Neural cell (in vitro differentiated cells): Measurements from ENCODE around the gene CYB561A3. TPM values are rescaled to one million over a fixed set of nuclear protein-coding genes. Genes with fewer than 3 reads are reported as not detected.
"Not testable (repeated sequence)": the region's sequence is repeated elsewhere in the genome, so short reads cannot be mapped to it uniquely, and the experiment has no call there.

ENCODE experiments used
- H2AFZ ChIP-seq: fragments of 200-600, 300-800 bp; sonication (generic), shearing (Covaris generic); 2 replicates; pipeline ENCODE4 v1.6.0; 2014; ENCODE audit warnings: low read depth, mild to moderate bottlenecking, antibody characterized with exemption, low read length, moderate library complexity
- H3F3A ChIP-seq: fragments of 200-600 bp; shearing (Covaris generic); 2 replicates; pipeline ENCODE4 v1.6.1; 2016; ENCODE audit warnings: mild to moderate bottlenecking, moderate library complexity, mixed read lengths, antibody characterized with exemption, low read length; ENCODE audit not compliant: insufficient read depth, poor library complexity, severe bottlenecking
- H3K27ac ChIP-seq: fragments of 200-600, 300-800 bp; sonication (generic), shearing (Covaris generic); 2 replicates; pipeline ENCODE4 v1.5.1; 2014; ENCODE audit warnings: mild to moderate bottlenecking, low read length, moderate library complexity
- H3K27me3 ChIP-seq: fragments of 300-800, 200-600 bp; sonication (generic), shearing (Covaris generic); 2 replicates; pipeline ENCODE4 v1.6.0; 2014; ENCODE audit warnings: mild to moderate bottlenecking, low read depth, low read length, moderate library complexity; ENCODE audit not compliant: insufficient read depth
- H3K36me3 ChIP-seq: fragments of 300-800, 200-600 bp; sonication (generic), shearing (Covaris generic); 2 replicates; pipeline ENCODE4 v1.5.1; 2014; ENCODE audit warnings: mild to moderate bottlenecking, antibody characterized with exemption, low read length, moderate library complexity; ENCODE audit not compliant: insufficient read depth
- H3K4me2 ChIP-seq: fragments of 300-800, 200-600 bp; sonication (generic), shearing (Covaris generic); 2 replicates; pipeline ENCODE4 v1.6.0; 2014; ENCODE audit warnings: mild to moderate bottlenecking, low read length
- H3K4me3 ChIP-seq: fragments of 300-800, 200-600 bp; sonication (generic), shearing (Covaris generic); 2 replicates; pipeline ENCODE4 v1.5.1; 2014; ENCODE audit warnings: mild to moderate bottlenecking, low read length, moderate library complexity
- H3K79me2 ChIP-seq: fragments of 200-600 bp; shearing (Covaris generic); replicated peaks from 2 replicates; pipeline ENCODE4 v1.6.0; 2014; ENCODE audit warnings: mild to moderate bottlenecking, low read length, moderate library complexity; ENCODE audit not compliant: insufficient read depth
- H3K9ac ChIP-seq: fragments of 300-800, 200-600 bp; sonication (generic), shearing (Covaris generic); 2 replicates; pipeline ENCODE4 v1.6.1; 2016; ENCODE audit warnings: mild to moderate bottlenecking, low read length, mixed read lengths
- H3K9me2 ChIP-seq: fragments of 200-600 bp; shearing (Covaris generic); 2 replicates; pipeline ENCODE4 v1.6.1; 2016; ENCODE audit warnings: mild to moderate bottlenecking, low read length, mixed read lengths; ENCODE audit not compliant: insufficient read depth
- H3K9me3 ChIP-seq: fragments of 200-600, 300-800 bp; sonication (generic), shearing (Covaris generic); 2 replicates; pipeline ENCODE4 v1.6.1; 2016; ENCODE audit warnings: mild to moderate bottlenecking, mixed run types, low read length, moderate library complexity, mixed read lengths
- H4K20me1 ChIP-seq: fragments of 200-600 bp; shearing (Covaris generic); 2 replicates; pipeline ENCODE4 v1.6.1; 2016; ENCODE audit warnings: mild to moderate bottlenecking, mixed run types; ENCODE audit not compliant: insufficient read depth
- EP300 ChIP-seq: fragments of 450-650 bp; conservative IDR thresholded peaks from 2 replicates; pipeline ENCODE4 v1.6.1; 2014; ENCODE audit warnings: antibody characterized with exemption, mild to moderate bottlenecking, moderate library complexity; ENCODE audit not compliant: poor library complexity, severe bottlenecking
- EZH2 ChIP-seq: fragments of 200-600, 300-800 bp; shearing (Covaris generic), sonication (generic); IDR thresholded peaks from 2 replicates; pipeline ENCODE4 v1.6.1; 2014; ENCODE audit warnings: antibody characterized with exemption, low read length, borderline replicate concordance, mild to moderate bottlenecking; ENCODE audit not compliant: insufficient read depth, poor library complexity, severe bottlenecking
- MXI1 ChIP-seq: fragments of 450-650 bp; conservative IDR thresholded peaks from 2 replicates; pipeline ENCODE4 v1.6.1; 2014; ENCODE audit warnings: antibody characterized with exemption, mild to moderate bottlenecking; ENCODE audit not compliant: poor library complexity, severe bottlenecking
- POLR2AphosphoS5 ChIP-seq: IDR thresholded peaks from 2 replicates; pipeline ENCODE4 v1.6.1; 2012
- RAD21 ChIP-seq: fragments of 450-650 bp; conservative IDR thresholded peaks from 2 replicates; pipeline ENCODE4 v1.6.1; 2014; ENCODE audit warnings: antibody characterized with exemption, mild to moderate bottlenecking, moderate library complexity
- SMC3 ChIP-seq: fragments of 450-650 bp; conservative IDR thresholded peaks from 2 replicates; pipeline ENCODE4 v1.6.1; 2014; ENCODE audit warnings: antibody characterized with exemption, mild to moderate bottlenecking, moderate library complexity; ENCODE audit not compliant: poor library complexity
- TAF1 ChIP-seq: IDR thresholded peaks from 2 replicates; pipeline ENCODE4 v1.6.1; 2012; ENCODE audit warnings: low read depth
- polyA plus RNA-seq: library from polyadenylated mRNA; depleted of rRNA; stranded (reverse); fragments of >200 nt; gene quantifications from 2 replicates; pipeline ENCODE4 v1.2.3, GENCODE V29; 2014
- TF ChIP-seq, protein P1 (sequence below): IDR thresholded peaks from 2 replicates; pipeline ENCODE4 v1.6.1; 2012; ENCODE audit warnings: borderline replicate concordance
- TF ChIP-seq, protein P2 (sequence below): fragments of 450-650 bp; IDR thresholded peaks from 2 replicates; pipeline ENCODE4 v1.5.1; 2014; ENCODE audit warnings: antibody characterized with exemption, mild to moderate bottlenecking, moderate library complexity; ENCODE audit not compliant: poor library complexity, severe bottlenecking

The CYB561A3 gene
- polyA plus RNA-seq, 1 donor from 2014 or later: 36.3 TPM

DNA sequence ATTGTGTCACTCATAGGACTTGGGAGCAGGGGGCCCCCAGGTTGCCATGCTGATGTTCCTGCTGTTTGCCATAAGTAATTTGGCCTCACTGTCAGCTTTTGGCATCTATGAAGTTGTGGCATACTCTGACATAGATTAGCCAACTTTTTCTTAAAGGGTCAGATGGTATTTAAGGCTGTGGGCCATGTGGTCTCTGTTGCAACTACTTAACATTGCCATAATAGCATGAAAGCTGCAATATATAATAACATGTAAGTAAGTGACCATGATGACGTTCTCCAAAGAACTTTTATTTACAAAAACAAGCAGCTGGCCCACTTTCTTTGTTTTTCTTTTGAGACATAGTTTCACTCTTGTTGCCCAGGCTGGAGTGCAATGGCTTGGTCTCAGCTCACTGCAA is 28.5 kb upstream of the CYB561A3 start:
- Histone ChIP-seq H3K9me3 (no peaks in the 10 kb centered on the region), H3F3A (no peaks in the 10 kb centered on the region), H3K27ac (no peak overlapping the region), H3K4me3 (no peak overlapping the region), H3K9me2 (no peaks in the 10 kb centered on the region), H3K9ac (no peak overlapping the region), H3K4me2 (no peak overlapping the region), H3K27me3 (no peaks in the 10 kb centered on the region), H3K79me2 (no peaks in the 10 kb centered on the region), H4K20me1 (no peaks in the 10 kb centered on the region), H2AFZ (no peak overlapping the region), H3K36me3 (no peaks in the 10 kb centered on the region)
- TF ChIP-seq, protein P1, sequence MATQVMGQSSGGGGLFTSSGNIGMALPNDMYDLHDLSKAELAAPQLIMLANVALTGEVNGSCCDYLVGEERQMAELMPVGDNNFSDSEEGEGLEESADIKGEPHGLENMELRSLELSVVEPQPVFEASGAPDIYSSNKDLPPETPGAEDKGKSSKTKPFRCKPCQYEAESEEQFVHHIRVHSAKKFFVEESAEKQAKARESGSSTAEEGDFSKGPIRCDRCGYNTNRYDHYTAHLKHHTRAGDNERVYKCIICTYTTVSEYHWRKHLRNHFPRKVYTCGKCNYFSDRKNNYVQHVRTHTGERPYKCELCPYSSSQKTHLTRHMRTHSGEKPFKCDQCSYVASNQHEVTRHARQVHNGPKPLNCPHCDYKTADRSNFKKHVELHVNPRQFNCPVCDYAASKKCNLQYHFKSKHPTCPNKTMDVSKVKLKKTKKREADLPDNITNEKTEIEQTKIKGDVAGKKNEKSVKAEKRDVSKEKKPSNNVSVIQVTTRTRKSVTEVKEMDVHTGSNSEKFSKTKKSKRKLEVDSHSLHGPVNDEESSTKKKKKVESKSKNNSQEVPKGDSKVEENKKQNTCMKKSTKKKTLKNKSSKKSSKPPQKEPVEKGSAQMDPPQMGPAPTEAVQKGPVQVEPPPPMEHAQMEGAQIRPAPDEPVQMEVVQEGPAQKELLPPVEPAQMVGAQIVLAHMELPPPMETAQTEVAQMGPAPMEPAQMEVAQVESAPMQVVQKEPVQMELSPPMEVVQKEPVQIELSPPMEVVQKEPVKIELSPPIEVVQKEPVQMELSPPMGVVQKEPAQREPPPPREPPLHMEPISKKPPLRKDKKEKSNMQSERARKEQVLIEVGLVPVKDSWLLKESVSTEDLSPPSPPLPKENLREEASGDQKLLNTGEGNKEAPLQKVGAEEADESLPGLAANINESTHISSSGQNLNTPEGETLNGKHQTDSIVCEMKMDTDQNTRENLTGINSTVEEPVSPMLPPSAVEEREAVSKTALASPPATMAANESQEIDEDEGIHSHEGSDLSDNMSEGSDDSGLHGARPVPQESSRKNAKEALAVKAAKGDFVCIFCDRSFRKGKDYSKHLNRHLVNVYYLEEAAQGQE: no peak
- TF ChIP-seq EZH2 (no peak), MXI1 (no peak), SMC3 (no peak), RAD21 (no peak), EP300 (no peak), TAF1 (no peak), POLR2AphosphoS5 (no peak)
- TF ChIP-seq, protein P2, sequence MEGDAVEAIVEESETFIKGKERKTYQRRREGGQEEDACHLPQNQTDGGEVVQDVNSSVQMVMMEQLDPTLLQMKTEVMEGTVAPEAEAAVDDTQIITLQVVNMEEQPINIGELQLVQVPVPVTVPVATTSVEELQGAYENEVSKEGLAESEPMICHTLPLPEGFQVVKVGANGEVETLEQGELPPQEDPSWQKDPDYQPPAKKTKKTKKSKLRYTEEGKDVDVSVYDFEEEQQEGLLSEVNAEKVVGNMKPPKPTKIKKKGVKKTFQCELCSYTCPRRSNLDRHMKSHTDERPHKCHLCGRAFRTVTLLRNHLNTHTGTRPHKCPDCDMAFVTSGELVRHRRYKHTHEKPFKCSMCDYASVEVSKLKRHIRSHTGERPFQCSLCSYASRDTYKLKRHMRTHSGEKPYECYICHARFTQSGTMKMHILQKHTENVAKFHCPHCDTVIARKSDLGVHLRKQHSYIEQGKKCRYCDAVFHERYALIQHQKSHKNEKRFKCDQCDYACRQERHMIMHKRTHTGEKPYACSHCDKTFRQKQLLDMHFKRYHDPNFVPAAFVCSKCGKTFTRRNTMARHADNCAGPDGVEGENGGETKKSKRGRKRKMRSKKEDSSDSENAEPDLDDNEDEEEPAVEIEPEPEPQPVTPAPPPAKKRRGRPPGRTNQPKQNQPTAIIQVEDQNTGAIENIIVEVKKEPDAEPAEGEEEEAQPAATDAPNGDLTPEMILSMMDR: no peak

DNA sequence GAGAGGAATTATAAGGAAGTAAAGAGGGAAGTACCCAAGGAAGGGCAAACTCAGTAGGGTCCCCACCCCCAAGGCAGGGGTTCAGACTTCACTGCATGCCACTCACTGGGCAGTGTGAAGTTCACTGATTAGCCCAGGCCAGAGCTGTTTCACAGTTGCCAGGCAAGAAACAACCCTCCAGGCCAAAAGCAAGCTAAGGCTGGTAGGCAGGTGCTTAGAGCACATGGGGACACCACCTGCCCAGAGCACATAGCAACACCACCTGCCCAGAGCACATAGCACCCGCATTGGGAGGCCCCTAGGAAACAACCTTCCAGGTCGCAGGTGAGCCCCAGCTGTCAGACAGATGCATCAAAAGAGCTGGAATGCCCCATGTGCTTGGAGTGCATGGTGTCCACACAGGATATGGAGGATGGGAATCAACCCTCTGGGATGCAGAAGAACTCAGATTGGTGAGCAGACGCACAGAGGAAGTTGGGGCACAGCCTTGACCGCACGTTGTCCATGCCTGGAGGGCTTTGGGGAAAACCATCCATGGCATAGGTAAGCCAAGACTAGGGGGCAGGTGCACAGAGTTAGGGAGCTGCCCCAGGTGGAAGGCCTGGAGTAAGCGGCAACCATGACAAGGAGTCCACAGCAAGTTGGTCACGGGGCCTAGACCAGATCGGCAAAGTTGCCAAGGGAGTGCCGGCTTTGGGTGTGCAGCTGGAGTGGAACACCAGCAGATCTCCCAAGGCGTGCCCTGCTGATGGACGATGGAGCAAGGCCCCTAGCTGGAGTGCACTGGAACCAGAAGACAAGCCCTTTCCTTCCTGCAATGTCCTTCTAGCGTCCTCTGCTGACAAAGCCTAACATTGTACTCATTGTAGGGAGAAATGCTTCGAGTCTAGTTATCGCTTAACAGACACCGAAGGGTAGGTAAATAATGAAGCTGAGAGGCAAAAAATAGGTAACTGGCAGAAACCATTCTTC is 22.9 kb upstream of the CYB561A3 start:
- Histone ChIP-seq H3K27ac (no peak overlapping the region), H3K4me2 (no peak overlapping the region), H3F3A (no peaks in the 10 kb centered on the region), H3K79me2 (no peaks in the 10 kb centered on the region), H3K9me2 (no peaks in the 10 kb centered on the region), H3K4me3 (no peak overlapping the region), H3K9me3 (no peaks in the 10 kb centered on the region), H3K36me3 (no peaks in the 10 kb centered on the region), H2AFZ (no peak overlapping the region), H3K9ac (no peak overlapping the region), H4K20me1 (no peaks in the 10 kb centered on the region), H3K27me3 (no peaks in the 10 kb centered on the region)
- no peak for TF ChIP-seq MXI1
- no peak for TF ChIP-seq POLR2AphosphoS5
- TF ChIP-seq SMC3: no peak
- no peak for TF ChIP-seq TAF1
- no peak for TF ChIP-seq RAD21
- TF ChIP-seq, protein P2: no peak
- no peak for TF ChIP-seq EP300
- no peak for TF ChIP-seq EZH2
- TF ChIP-seq, protein P1: no peak

DNA sequence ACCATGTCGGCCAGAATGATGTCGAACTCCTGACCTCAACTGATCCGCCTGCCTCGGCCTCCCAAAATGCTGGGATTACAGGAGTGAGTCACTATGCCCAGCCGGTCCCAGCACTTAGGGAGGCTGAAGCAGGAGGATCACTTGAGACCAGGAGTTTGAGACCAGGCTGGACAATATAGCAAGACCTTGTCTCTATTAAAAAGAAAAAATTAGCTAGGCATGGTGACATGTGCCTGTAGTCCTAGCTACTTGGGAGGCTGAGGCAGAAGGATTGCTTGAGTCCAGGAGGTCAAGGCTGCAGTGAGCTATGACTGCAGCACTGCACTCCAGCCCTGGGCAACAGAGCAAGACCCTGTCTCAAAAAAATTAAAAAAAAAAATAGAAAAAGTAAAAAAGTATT is 22.2 kb upstream of the CYB561A3 start:
- H3K9me3 ChIP-seq, H3K9me2 ChIP-seq, H3K4me2 ChIP-seq, H4K20me1 ChIP-seq, H3F3A ChIP-seq, H3K27ac ChIP-seq, H3K79me2 ChIP-seq, H2AFZ ChIP-seq, H3K27me3 ChIP-seq, H3K36me3 ChIP-seq, H3K4me3 ChIP-seq, H3K9ac ChIP-seq: not testable (repeated sequence)
